GM12891 (cell line): ENCODE measurements around the gene PLPP2.

Experiments
- POLR2A ChIP-seq: IDR thresholded peaks from 2 replicates; pipeline ENCODE4 v1.6.1; 2011; ENCODE audit warnings: low read depth, low read length, control low read depth
- POLR2AphosphoS5 ChIP-seq: IDR thresholded peaks from 2 replicates; pipeline ENCODE4 v1.6.1; 2011; ENCODE audit warnings: low read depth, low read length, control low read depth
- SPI1 ChIP-seq: IDR thresholded peaks from 2 replicates; pipeline ENCODE4 v1.6.1; 2011; ENCODE audit warnings: low read depth, low read length, control low read depth
- TAF1 ChIP-seq: IDR thresholded peaks from 2 replicates; pipeline ENCODE4 v1.6.1; 2011; ENCODE audit warnings: low read depth, low read length, control low read depth

GRCh38 chr19:246551-246950, 44.7 kb downstream of the PLPP2 start:
- no peak for TF ChIP-seq POLR2A
- TF ChIP-seq POLR2AphosphoS5, result no peak
- TF ChIP-seq TAF1, result no peak
- no peak for TF ChIP-seq SPI1
